HG03060 (cell line): ENCODE results near the gene ANAPC2.

Experiments used
- ATAC-seq: cut with Tn5 transposase; IDR thresholded peaks from one replicate; pipeline ENCODE4 v1.9.1; 2021; ENCODE audit warnings: low read depth, moderate number of reproducible peaks; ENCODE audit not compliant: unreplicated experiment

ANAPC2 gene

DNA sequence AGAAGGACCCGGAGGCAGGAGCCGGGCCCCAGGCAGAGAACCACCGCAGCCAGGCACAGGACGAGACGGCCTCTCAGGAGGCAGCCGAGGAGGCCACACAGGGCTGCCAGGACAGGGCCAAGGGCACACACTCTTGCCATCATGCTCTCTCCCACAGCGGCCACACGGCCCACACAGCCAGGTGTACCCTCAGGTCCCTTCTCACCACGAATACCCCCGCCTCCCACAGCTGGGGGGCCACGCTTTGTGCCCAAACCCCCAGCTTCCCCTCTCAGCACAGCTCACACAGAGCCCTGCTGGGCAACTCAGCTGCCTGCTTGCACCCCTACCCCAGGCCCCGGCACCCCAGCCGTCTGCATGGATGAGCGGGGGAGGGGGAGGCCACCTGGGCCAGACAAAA is 5.4 kb upstream of the ANAPC2 start:
- no peak for ATAC-seq

DNA sequence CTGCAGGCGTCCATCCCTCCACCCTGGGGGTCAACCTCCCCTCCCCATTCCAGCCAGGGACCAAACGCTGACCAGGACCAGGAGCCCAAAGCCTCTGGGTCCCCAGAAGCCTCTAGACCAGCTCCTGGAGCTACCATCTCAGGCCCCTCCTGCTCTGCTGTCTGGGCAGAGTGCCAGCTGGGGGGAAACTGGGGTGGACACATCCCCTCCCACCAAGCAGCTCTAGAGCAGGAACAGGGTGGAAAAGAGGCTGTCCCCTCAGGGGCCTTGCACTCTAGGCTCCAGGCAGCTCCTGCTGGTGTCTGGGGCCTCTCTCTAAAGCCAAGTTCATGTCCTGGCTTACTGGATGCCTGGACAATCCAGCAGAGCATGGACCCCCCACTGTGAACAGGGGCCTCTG is 4.5 kb upstream of the ANAPC2 start:
- no peak for ATAC-seq

DNA sequence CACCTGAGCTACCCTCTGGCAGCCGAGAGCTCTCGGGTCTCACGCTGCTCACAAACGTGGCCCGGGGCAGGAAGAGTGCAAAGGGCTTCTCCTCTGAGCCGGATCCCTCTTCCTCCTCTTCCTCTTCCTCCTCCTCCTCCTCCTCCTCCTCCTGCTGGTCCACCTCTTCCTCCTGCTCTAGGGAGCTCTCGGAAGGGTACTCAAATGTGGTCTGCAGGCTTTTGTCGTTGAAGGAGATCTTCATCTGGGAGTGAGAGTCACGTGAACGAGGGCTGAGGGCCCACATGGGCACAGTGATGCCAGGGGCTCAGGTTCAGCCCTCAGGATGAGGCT is 4.1 kb upstream of the ANAPC2 start:
- ATAC-seq: no peak

DNA sequence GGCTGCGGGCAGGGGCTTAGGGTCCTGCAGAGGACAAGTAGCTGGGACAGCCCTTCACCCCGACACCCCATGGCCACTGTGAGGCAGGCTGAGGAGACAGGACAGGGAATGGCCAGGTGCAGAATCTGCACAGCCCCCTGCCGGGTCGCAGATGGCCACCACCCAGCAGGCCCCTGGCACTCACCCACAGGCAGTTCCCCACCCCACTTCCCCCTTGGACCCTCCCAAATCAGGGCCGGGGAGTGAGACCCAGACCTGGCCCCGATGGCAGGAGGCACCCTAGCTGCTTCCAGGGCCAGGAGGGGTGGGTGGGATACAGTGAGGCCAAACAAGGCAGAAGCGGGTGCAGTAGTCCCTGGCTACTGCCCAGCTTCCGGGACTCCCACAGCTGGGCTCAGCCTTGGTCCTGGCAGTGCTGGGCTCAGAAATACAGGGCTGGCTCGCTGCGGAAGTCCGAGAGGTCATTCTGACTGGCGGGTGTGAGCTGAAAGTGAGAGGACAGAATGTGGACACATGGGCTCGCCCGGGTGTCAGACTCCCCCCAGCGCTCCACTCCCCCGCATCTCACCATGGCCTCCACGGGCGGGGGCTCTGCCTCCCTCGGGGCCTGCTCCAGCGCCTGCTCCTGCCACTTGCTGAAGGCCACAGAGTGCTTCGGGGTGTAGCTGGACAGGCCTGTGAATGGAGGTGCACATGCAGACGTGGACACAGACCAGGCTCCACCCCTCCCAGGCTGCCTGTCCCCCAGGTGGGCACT is 3.5 kb upstream of the ANAPC2 start:
- ATAC-seq: no peak

DNA sequence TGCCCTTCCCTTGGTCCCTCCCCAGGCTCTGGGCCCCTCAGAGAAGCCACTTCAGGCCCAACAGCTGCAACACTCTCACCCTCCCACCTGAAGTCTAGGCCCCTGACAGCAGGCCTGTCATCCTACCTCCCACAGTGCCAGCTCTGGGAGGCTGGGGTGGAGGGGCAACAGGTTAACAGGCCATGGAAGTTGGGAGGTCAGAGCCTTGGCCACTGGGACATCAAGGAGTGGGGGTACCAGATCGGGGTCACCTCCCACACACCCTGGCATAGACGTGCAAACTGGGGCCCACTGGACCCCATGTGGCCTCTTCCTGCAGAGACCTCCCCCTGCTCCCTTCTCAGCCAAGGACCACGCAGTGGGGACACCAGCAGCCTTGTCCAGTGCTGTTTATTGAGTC is 2.9 kb upstream of the ANAPC2 start:
- no peak for ATAC-seq

DNA sequence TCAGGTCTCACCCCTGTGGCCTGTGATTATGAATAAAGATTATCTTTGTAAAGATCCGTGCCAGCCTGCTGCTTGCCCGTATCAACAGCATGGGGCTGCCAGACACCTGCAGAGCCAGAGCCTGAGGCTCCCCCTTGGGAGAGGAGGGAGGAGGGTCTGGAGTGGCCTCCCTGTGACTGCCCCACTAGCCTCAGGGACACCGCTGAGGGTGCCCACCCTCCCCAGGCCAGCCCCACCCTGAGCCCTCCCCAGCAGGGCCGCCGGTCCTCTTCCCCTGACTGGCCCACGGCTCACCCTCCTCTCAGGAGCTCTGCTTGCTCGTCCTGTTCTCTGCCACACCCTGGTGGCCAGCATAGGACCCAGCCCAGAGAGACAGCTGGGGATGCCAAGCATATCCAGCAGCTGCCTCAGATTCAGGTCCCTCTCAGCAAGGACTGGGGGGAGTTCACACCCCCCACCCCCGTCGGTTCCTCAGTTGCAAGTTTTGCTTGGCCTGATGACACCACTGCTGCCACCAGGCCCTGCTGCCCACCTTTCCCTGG is 2.0 kb upstream of the ANAPC2 start:
- no peak for ATAC-seq

DNA sequence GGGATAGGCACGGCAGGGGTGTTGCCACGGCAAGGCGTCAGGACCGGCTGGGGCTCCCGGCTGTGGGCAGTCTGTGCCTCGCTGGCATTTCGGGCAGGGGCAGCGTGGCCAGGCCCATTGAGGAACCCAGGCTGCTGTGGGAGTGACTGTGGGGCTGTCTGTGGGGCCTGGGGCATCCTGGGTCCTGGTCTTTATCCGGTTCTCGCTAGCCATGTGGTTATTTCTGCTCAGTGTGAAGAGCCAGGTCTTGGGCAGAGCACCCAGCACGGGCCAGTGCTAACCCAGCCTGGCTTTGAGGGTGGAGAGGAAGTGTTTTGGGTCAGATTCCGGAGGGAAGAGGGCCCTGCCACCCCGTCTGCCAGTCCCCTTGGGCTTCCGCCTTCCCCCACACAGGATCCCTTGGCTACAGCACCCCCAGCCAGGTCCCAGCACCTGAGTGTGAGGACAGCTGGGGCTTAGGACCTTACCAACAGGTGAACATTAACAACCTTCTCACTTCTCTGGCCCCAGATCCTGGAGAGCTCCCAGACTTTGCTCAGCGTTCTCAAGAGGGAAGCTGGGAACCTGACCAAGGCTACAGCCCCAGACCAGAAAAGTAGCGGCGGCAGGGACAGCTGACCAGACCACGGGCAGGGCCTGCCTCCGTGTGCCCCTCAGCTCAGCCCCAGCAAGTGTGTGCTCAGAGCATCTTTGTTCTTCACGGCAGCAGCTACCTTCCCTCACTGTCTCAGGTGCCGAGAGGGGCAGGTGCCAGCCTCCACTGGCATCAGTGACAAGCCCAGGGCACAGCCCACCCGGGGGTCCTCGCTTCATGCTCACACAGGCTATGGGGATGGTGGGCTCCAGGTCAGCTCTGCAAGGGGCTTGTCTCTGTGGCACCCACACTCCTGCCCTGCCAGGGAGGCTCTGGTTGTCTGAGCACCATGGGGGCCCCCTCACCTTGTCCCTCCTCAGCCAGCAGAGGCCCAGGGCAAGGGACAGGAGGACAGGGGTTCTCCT is 1.2 kb upstream of the ANAPC2 start:
- no peak for ATAC-seq

DNA sequence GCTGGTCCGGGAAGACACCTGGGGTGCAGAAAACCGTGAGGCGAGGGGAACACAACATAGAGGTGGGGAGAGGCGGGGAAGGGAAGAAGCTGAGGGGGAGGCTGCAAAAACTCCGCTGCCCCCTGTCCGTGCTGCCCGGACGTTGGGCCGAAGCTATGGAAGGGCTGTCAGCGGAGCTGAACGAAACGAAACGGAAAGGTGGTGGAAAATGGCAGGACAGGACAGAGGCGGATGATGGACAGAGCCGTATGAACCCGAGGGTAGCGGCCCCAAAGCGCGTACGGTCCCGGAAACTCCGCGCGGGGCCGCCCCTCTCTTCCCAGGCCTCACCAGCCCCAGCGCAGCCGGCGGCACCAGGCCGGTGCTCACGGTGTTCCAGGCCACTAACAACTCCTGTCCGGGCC is 272 bp downstream of the ANAPC2 start:
- no peak for ATAC-seq

DNA sequence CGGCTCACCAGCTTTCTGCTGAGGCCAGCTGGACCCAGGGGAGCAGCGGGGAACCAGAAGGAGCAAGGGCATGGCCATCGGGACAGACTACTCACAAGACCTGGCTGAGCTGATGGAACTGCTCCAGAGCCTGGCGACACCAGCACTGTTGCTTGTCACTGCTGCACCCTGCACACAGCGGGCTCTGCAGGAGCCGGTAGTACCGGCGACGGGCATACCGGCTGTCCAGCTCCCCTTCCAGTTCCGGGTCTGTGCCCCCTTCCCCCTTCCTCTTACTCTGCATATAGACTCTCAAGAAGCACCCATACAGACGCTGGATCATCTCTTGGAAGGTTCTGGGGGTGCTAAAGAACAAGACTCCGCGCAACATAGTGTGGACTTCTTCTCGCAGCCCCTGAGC is 974 bp downstream of the ANAPC2 start:
- ATAC-seq: no peak

DNA sequence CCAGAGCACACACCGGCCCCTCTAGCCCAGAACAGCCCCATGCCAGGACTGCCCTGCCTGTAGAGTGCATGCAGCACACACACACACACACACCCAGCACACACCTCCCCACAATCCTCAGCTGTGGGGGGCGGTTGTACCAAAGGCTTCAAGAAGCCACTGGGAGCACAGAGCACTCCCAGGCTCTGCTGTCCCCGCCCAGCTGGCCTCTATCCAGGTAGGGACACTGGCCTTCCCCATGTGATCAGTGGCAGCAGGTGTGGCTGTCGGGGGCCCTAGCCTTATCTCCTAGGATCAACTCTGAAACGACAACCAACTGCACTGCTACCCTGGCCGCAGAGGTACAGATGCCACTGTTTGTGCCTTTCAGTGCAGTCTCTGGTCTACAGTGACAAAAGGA is 2.0 kb downstream of the ANAPC2 start:
- no peak for ATAC-seq

DNA sequence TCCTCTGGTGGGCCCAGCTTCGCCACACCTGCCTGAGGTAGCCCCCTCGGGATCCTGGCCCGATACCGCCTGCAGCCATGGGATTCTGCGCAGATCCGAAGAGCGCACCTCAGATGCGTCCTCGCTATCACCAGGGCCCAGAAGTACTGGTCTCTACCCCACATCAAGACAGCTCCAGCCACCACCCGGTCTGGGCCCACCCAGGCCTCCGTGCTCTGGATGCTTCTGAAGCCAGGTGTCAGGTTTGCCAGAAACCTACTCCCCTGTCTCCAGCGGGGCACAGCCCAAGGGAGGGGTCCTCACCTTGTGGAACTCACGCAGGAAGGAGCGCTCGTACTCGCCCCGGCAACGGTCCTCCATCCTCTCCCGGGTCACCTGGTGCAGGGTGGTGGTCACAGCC is 2.4 kb downstream of the ANAPC2 start:
- ATAC-seq: no peak

DNA sequence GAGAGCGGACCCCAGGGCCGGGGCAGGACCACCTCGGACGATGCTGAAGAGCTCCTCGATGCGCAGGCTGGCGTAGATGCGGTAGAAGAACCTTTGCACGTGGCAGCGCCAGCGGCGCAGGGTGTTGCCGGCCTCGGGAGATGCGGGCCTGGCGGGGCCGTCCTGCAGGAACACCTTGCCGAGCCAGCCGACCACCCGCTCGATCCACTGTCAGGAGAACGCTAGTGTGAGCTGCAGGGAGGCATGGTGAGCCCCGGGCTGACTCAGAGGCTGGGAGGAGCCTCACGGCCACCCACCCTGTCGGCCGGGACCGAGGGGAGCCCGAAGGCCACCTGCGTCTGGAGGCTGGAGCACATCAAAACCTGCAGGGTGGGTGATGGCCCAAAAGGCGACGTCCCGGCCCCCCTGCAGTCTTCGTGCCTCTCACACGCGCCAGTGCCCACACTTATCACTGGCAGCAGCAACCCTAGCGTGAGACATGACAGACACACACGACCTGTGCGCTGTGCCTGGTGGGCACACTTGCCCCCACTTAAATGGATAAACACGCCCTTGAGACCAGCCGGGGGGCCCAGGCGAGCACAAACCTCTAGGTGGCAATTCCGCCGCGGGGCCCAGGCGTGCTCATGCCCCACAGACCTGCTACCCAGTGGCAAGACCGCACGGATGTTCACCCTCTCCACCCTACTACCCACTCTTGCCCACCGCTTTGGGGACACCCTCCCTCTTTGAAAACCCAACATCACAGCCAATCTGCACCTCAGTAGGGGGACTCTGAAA is 3.3 kb downstream of the ANAPC2 start:
- no peak for ATAC-seq

DNA sequence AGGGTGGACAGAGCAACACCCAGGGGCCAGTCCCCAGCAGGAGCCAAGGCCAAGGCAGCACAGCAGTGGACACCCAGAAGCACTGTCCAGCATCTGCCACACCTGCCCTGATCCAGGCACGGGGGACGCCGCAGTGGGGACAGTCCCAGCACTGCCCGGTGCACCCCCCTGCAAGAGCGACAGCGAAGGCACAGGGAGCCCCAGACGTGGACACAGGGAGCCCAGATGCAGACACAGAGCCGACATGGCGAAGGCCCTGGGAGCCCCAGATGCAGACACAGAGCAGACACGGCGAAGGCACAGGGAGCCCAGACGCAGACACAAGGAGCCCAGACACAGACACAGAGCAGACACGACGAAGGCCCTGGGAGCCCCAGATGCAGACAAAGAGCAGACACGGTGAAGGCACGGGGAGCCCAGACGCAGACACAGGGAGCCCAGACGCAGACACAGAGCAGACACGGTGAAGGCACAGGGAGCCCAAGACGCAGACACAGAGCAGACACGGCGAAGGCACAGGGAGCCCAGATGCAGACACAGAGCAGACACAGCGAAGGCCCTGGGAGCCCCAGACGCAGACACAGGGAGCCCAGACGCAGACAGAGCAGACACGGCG is 4.3 kb downstream of the ANAPC2 start:
- ATAC-seq: no peak

DNA sequence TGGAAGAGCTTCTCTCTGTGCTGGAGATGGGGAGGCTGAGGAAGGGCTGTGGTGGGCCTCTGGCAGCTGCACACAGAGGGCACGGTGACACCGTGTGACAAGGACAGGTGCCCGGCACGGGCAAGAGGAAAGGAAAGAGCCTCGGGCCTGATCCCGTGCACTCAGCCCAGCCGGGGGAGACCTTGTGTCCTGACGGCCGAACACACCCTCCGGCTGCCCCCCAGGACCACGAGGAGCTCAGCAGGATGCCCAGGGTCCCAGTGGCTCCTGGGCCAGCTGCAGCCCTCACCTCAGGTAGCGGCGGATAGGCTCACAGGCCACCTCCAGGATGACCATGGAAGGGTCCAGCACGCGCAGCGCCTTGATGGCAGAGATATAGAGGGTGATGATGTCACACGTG is 5.5 kb downstream of the ANAPC2 start:
- ATAC-seq: no peak

DNA sequence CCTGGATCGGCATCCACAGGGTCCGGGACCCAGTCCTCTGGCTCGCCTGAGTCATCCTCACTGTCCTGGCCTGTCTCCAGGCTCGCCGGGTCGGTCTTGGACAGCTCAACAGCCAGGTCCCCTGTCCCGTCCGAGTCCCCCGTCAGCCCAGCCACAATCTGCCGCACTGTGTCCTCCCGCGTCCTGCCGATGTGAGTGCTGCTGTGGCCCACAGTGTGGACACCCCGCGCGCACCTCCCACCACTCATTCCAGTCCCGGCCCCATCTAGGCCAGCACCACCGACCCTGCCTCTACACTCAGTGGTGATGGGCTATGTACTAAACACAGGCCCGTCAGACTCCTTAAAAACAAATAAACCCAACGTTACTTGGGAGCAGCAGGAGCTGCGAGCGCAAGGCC is 6.7 kb downstream of the ANAPC2 start:
- no peak for ATAC-seq

DNA sequence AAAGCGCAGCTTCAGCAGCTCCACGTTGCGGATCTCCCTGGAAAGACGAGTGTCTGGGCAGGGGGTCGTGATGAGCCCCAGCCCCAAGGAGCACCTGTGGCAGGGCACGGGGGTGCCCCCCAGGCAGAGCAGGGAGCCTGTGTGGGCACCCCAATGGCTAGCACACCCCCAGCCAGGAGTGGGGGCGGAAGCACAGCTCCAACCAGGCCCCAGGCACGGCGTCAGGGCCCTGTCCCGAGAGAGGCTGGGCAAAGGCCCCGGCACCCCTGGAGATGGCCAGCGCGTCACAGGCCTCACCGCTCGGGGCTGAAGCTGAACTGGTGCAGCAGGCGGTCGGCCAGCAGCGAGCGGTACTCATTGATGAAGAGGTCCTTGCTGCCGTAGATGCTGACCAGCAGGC is 7.9 kb downstream of the ANAPC2 start:
- no peak for ATAC-seq

DNA sequence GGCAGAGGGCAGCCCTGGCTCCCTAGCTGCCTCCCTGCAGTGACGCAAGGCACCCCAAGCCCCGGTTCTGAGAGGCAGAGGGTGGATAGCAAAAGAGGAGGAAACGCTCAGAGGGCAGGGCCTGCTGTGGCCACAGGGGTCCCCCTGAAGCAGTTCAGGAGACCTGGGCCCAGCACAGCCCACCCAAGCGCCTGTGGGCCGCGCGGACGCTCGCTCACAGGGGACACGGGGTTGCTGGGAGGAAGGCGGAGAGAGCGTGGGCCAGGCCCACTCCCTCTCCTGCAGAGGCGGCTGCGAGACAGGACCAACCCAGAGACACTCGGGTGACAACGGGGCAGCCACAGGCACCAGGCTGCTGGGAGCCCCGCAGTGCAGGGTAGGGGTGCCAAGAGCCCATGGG is 8.6 kb downstream of the ANAPC2 start:
- ATAC-seq: no peak

DNA sequence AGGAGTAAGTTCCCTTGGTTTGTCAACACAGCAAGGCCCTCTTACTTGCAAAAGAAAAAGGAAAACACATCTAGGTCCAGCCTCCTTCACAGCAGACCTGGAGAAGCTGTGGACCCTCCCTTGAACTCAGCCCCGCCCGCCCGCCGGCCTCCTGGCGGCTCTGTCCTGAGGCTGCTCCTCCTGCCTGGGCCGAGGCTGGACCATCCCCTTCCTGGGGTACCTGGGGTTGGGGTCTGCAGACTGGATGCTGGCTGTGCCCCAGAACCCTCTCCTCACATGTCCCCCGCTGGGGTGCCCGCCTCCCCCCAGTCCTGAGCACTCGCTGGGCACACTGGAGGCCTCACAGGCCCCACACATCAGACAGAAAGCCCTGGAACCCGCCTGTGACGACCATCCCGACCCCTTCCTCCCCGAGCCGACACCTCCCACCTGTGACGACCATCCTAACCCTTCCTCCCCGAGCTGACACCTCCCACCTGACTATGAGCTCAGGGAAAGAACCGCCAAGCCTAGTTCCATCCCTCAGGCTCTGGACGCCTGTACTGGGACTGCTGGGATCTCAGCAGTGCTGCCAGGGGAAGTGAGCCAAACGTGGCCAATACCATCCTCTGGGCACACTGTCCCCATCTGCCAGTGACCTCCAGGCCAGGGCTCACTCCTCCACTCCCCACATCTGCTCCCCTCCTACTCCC is 9.3 kb downstream of the ANAPC2 start:
- no peak for ATAC-seq

DNA sequence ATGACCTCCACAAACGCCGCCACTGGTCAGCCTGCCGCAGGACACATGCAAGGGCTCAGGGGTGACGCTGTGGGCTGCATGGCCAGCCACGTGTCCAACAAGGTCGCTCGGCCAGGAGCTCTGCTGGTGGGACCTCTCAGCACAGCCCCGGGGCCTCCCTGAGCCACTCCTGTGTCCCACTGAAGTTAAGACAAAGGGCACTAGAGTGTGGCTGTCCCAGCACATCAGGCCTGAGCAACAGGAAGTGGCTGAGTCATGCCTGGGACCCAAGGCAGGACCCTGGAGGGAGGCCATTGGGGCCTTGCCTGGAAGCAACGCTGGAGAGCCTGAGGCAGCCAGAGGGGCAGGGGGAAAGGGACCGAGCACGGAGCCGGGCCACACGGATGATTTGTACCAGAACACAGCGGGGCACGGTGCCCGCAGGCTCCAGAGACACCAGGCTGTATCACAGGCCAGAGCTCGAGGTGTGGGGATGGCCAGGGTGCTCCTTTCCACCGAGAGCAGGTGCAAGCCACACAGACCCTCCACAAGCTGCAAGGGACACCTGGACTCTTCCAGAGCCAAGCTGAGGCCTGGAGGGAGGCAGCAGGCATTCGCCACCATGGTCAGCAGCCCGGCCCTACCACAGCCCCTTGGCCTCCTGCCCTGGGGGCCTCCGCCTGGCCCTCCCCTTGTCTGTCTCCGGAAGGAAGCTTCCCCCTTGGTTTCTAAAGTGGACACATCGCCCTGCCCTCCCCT is 10.0 kb downstream of the ANAPC2 start:
- no peak for ATAC-seq
